CD4-positive, alpha-beta T cell treated with Interleukin-15 for 1 hour (primary cell): ENCODE data around the gene SNAP91.
"Not testable (repeated sequence)": the region's sequence is repeated elsewhere in the genome, so short reads cannot be mapped to it uniquely, and the experiment has no call there.

Source experiments
- DNase-seq: peaks from one replicate; pipeline ENCODE4 v3.0.0-alpha.2; 2020

SNAP91 gene, protein sequence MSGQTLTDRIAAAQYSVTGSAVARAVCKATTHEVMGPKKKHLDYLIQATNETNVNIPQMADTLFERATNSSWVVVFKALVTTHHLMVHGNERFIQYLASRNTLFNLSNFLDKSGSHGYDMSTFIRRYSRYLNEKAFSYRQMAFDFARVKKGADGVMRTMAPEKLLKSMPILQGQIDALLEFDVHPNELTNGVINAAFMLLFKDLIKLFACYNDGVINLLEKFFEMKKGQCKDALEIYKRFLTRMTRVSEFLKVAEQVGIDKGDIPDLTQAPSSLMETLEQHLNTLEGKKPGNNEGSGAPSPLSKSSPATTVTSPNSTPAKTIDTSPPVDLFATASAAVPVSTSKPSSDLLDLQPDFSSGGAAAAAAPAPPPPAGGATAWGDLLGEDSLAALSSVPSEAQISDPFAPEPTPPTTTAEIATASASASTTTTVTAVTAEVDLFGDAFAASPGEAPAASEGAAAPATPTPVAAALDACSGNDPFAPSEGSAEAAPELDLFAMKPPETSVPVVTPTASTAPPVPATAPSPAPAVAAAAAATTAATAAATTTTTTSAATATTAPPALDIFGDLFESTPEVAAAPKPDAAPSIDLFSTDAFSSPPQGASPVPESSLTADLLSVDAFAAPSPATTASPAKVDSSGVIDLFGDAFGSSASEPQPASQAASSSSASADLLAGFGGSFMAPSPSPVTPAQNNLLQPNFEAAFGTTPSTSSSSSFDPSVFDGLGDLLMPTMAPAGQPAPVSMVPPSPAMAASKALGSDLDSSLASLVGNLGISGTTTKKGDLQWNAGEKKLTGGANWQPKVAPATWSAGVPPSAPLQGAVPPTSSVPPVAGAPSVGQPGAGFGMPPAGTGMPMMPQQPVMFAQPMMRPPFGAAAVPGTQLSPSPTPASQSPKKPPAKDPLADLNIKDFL

GRCh38 chr6:83708970-83709747 lies at the start of gene SNAP91:
Gene SNAP91, minus strand, starts transcription at chr6:83709101. Its CDS starts 1,174 bp downstream, at chr6:83707927.
- no peak for DNase-seq

DNA sequence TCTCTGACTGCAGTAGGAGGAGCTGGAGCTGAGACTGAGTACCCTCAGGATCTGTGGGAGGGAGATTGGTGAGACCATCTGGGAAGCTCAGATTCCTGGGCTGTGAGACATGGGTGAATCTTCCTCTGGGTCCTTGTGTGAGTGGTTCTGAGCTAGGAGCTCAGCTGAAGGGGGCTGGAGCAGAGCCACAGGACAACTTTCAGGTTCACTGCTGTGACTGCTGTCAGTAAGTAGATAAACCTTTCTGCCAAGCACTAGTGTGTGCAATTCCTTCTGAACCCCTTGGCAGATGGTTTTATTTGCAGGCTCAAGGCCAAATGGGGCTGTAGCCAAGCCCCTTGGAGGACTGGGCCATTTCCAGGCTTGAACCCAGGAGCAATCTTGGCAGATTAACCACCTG lies 49.6 kb upstream of the SNAP91 start:
- DNase-seq, result no peak

DNA sequence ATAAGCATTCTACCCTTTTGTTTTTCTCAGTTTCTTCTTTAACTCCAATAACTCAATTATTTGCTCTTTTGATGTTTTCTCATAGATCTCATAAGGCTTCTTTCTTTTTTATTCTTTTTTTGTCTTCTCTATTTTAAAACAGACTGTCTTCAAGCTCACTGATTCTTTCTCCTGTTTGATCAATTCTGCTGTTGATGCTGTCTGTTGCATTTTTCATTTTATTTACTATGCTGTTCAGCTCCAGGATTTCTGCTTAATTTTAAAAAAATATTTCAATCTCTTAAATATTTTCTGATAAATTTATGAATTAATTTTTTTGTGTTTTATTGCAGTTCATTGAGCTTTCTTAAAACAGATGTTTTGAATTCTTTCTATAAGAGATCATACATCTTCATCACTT lies 48.1 kb upstream of the SNAP91 start:
- no peak for DNase-seq

- DNase-seq, result no peak
Observed at GRCh38 chr6:83756565-83756964, 47.7 kb upstream of the SNAP91 start.

GRCh38 chr6:83752375-83752774 lies 43.5 kb upstream of the SNAP91 start:
- not testable (repeated sequence) for DNase-seq

DNA sequence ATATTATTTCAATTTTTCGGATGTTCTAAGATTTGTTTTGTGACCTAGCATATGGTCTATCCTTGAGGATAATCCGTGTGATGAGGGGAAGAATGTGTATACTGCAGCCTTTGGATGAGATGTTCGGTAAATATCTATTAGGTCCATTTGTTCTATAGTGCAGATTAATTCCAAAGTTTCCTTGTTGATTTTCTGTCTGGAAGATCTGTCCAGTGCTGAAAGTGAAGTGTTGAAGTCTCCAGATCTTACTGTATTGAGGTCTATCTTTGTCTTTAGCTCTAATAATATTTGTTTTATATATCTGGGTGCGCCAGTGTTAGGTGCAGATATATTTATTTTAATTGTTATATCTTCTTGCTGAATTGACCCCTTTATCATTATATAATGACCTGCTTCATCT lies 32.2 kb upstream of the SNAP91 start:
- no peak for DNase-seq

- no peak for DNase-seq
Observed at GRCh38 chr6:83735461-83735860, 26.6 kb upstream of the SNAP91 start.

GRCh38 chr6:83729871-83730270 lies 21.0 kb upstream of the SNAP91 start:
- no peak for DNase-seq

DNA sequence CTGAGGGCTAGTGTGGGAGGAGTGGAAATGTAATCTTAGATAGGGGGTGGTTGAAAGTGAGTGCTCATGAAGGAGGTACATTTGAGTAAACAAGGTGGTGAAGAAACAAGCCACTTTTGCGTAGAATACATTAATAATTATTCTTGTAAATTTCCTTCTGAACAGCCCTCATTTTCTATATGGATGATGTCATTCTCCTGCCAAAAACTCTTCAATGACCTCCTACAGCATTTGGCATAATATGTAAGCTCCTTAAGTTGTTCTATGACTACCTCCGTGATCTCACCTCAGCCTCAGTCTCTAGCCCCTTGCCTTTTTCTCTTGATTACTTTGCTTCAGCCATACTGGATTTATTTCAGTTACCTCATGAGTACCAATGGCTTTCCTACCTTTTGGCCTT lies 14.0 kb upstream of the SNAP91 start:
- no peak for DNase-seq

GRCh38 chr6:83717809-83718208 lies 8.9 kb upstream of the SNAP91 start:
- DNase-seq, result no peak

DNA sequence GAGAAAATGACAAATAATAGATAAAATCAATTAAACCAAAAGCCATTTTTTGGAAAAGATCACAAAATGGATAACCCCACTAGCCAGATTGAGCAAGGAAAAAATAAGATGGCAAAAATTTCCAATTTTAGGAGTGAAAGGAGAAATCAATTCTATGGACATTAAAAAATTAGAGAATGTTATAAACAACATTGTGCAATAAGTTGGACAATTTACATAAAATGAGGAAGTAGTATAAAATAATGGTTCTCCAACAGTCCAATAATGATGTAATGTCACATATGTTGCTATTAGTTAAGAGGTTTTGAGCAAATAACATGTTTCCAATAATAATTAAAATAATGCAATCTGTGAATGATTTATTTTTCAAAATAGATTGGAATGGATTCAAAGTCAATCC lies 3.1 kb upstream of the SNAP91 start:
- DNase-seq, result no peak

GRCh38 chr6:83709748-83710050 lies 798 bp upstream of the SNAP91 start:
- DNase-seq, result no peak

DNA sequence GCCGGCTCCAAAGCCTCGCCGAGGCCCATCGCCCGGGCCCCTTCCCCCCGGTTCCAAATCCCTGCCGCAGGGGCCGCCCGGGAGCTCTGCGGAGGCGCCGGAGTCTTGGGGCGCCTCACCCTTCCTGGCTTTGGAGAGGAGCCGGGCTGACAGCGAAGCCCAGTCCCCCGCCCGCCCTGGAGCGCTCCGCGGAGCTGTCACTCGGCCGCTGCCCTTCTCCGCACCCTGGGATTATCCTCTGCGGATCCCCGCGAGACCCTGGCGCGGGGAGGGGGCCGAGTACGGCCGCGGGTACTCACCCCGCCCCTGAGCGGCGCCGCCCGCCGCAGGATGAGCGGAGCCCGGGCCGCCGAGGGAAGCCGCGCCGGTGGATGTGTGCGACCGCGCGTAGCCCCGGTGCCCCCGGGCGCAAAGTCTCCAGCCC lies 343 bp downstream of the SNAP91 start:
- DNase-seq, result no peak

DNA sequence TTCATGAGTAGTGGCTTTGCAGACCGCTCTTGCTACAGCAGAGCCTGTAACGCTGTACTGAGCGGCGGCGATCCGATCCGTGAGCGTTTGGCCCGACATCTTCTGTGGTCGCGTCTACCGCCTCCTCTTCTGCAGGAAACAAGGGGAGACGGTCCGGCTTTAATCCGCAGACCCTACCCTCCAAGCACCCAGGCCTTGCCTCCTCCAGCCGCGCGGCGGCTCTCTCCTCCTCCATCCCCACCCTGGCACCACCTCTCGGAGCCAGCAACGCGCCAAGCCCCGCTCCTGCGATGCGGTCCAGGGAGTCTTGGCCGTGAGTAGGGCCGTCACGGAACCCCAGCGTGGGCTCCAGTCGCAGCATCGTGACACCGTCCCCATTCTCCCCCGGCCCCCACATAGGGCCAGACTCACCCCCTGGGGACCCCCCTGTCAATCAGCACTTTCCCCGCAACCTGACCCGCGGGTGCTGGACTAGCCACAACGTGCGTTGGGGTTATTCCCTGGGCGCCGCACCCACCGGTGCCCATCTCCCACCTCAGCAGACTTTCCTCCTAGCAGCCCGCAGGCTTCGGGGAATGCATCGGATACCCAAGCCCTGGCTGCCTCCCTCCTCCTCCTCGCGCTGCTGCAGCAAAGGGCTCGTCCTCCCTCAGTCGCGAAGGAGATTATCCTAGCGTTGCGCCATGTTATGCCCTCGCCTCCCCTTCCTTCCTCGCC lies 914 bp downstream of the SNAP91 start:
- no peak for DNase-seq

DNA sequence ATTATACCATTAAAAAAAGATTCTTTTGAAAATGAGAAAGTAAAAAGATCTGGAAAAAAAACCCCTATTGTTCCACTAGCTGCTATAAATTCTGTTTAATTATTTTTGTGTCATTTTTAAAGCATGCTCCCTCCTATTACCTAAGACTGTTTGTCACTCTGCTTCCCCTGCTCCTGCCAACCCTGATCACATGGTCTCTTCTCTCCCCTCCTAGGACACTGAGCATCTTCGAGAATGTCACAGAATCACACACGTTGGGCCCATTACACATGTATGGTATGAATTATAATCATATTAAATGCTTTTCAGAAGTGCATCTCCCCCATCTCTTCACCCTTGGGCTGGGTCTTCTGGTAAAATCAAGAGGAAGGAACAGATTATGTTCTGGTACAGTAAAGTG lies 6.2 kb downstream of the SNAP91 start:
- DNase-seq, result no peak

DNA sequence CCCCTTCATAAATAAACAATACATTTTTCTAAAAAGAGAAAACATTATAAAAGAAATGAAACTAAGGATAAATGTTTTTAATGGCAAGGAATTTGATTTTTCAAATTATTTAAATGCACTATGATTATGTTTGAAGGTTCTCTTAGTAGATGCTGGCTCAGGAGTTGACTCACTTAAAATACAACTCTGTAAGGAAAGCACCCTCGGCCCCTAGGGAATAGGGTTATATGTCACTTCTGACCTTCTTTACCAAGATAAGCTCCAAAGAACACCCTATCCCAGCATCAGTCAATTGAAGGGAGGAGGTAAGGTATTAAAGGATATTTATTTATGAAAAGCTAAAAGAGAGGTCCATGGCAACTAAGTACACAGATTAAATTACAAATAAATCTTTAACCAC lies 6.8 kb downstream of the SNAP91 start:
- no peak for DNase-seq

DNA sequence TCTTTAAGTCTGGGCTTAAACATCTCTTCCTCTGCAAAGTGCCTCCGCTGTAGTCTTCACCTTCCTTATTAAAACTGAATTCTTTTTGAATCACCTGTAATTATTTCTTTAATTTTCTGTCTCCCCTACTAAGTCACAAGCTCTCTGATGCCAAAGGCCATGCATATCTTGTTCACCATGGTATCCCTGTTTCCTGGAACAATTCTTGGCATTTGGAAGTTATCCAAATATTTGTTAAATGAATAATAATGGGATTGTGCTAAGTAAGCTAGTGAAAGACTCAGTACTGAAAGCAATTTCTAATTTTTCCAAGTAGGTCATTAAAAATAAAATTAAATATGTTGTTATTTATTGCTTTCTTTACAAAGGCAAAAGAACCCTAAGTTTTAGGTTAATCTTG lies 12.2 kb downstream of the SNAP91 start:
- DNase-seq, result no peak

DNA sequence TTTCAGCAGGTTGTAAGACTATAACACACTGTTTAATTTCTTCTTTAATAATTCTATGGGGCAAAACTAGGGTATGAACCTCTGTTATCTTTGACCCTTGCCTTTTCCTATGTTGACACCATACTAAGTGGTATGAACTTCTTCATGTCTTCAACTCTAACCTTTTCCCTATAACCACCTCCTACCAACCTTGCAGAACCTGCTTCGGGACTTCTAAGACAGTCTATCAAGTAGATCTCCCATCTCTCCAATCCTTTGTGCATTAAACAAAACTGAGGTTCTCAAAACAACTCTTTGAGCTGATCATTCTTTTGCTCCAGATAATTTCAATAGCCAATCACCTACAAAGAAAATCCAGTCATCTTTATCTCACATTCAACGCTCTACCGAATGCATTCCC lies 23.4 kb downstream of the SNAP91 start:
- DNase-seq, result no peak

GRCh38 chr6:83677791-83678190 lies 31.1 kb downstream of the SNAP91 start:
- no peak for DNase-seq

DNA sequence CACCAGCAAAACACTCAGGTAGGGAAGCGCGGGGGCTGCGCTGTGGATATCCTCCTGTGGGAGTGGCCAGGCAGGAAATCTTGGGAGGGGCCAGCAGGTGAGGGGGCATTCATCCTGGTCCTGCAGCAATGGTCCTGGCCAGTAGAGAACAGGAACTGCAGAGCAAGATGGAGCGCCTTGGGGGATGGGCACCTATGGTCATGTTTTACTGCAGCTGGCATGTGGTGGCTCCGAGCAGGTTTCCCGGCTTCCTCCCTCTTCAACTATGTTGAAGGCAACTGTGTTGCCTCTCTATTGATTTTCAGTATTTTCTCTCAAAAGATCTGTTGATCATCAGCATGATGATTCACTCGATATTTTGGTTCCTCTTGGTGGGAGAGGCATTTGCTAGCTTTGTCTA lies 70.9 kb downstream of the SNAP91 start:
- DNase-seq, result no peak

- DNase-seq, result no peak
Observed at GRCh38 chr6:83636800-83637199, 72.1 kb downstream of the SNAP91 start.

DNA sequence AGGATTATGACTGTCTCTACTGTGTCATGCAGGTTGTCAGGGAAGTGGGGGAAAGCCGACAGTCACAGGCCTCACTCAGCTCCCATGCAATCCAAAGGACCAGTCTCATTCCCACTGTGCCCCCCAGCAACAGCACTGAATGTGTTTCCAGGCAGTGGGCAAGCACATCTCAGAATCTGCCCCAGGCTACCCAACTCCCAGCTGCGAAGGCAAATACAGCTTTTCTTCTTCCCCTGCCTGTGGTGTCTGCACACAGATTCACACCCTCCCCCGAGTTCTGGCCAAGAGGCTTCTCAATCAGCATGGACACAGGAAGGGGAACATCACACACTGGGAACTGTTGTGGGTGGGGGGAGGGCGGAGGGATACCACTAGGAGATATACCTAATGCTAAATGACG lies 75.3 kb downstream of the SNAP91 start:
- no peak for DNase-seq

DNA sequence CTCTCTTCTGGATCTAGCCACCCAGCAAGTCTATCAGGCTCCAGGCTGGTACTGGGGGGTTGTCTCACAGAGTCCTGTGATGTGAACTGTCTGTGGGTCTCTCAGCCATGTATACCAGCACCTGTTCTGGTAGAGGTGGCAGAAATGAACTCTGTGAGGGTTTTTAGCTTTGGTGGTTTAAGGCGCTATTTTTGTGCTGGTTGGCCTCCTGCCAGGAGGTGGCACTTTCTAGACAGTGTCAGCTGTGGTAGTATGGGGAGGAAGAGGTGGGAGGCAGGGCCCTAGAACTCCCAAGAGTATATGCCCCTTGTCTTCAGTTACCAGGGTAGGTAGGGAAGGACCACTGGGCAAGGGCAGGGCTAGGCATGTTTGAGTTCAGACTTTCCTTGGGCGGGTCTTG lies 75.8 kb downstream of the SNAP91 start:
- no peak for DNase-seq
